Mammary epithelial cell (primary cell): ENCODE measurements around the gene EVC.

Experiments used
- EZH2 ChIP-seq: IDR thresholded peaks from 2 replicates; pipeline ENCODE4 v1.6.1; 2012; ENCODE audit warnings: low read length, inconsistent platforms, borderline replicate concordance
- TF ChIP-seq, protein P1 (sequence below), 2 donors: IDR thresholded peaks in 1 of 2; conservative IDR thresholded peaks in 1 of 2; 2 replicates each; pipeline ENCODE4 v1.5.1; 2011 to 2012; ENCODE audit warnings: inconsistent platforms in 2 of 2, low read length in 2 of 2, mild to moderate bottlenecking in 2 of 2, control low read depth in 1 of 2, low read depth in 1 of 2; ENCODE audit not compliant: insufficient read depth in 1 of 2; ENCODE audit errors: extremely low read depth in 1 of 2

DNA sequence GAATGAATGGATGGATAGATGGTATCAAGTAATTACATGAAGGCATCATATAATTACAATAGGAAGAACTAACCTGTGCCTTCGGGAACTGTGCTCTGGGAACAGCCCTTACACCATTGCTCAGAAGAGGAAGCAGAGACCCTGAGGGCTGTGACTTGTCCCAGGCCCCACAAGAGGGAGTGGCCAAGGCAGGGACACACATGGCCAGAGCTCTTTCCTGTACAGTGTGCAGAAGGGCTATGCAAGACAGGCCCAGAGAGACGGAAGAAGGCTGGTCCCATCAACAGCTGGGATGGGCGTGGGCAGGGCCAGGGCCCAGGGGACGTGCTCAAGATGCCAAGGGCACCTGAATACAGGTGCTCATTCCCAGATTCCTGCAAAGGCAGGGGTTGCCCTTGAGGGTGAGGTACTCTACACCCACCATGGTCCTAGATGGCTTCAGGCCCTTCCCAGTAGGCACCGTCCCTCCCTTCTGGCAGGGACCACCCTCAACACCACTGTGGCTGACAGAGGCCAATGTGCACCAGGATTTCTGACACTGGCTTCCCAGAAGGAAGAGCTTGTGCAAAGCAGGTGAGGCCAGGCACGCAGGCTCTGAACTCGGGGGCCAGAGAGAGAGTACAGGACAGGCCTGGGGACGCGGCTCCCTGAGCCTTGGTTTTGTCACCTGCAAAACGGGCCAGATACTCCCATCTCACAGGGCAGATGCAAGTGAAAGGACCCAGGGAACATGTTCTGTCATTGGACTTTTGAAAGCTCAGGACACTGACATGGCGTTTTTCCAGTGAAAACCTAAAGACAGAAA is 4.3 kb upstream of the EVC start:
- TF ChIP-seq EZH2: no peak
- TF ChIP-seq, protein P1, sequence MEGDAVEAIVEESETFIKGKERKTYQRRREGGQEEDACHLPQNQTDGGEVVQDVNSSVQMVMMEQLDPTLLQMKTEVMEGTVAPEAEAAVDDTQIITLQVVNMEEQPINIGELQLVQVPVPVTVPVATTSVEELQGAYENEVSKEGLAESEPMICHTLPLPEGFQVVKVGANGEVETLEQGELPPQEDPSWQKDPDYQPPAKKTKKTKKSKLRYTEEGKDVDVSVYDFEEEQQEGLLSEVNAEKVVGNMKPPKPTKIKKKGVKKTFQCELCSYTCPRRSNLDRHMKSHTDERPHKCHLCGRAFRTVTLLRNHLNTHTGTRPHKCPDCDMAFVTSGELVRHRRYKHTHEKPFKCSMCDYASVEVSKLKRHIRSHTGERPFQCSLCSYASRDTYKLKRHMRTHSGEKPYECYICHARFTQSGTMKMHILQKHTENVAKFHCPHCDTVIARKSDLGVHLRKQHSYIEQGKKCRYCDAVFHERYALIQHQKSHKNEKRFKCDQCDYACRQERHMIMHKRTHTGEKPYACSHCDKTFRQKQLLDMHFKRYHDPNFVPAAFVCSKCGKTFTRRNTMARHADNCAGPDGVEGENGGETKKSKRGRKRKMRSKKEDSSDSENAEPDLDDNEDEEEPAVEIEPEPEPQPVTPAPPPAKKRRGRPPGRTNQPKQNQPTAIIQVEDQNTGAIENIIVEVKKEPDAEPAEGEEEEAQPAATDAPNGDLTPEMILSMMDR (conservative IDR thresholded peaks at IDR 0.05 in 1 of 2, IDR thresholded peaks at IDR 0.05 in 1 of 2; ENCODE audit: extremely low read depth in 1 of 2, insufficient read depth in 1 of 2, low read depth in 1 of 2, low read length in 2 of 2): no peak
